GM18907 (cell line): ENCODE data around the gene ACOT7.

Experiments used
- ATAC-seq: cut with Tn5 transposase; IDR thresholded peaks from one replicate; pipeline ENCODE4 v1.9.1; 2021; ENCODE audit warnings: mild to moderate bottlenecking, moderate library complexity; ENCODE audit not compliant: unreplicated experiment

The ACOT7 gene

DNA sequence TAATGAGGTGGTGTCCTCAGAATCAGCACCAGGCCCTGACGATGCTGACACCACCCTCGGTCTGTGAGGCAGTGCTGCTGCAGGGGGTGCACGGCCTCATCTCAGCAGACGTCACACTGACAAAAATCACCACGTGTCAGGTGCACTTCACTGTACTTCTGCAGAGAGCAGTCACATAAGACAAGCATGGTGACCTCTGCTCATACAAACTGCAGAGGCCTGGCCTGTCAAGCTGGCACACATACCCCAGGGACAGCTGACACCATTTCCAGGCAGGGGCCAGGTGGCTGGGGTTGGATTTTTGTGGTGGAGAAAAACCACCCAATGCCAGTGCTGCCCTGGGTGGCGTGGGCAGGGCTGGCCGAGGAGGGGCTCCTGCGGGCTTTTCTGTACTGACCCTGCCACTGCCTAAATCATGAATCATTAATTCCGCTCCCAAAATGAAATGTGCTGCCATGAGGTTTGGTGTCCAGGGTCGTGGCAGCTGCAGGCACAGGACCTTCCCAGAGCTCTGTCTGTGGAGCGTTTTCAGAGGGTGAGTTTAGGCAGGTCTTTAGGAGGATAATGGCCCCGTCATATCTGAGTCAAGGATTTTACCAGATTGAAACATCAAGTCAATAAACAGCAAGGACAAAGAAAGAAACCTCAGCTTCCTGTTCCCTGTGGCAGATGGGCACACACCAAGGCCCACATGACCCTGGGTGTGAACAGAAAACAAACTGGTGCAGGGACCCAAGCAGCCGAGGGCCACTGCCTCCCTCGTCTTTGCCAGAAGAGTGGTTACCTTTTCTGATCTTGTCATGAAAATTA lies 99.3 kb downstream of the ACOT7 start:
- no peak for ATAC-seq

DNA sequence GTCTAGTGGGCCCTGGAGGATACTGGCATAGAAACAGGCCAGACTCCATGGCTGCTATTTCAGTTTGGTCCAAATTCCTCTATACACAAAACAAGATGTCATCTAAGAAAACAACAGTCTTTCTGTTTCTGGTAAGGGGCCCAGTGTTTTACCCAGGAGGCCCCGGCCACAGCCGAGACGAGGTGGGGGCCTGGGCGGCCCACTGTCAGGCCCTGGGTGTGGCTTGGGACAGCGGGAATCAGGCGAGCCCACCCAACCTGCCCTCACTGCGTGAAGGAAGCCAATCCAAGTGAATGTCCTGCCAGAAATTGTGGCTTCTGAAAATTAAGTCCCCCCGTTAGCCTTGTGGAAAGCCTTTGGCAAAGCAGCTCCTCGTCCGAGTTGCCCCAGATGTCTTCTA lies 101.5 kb downstream of the ACOT7 start:
- no peak for ATAC-seq

DNA sequence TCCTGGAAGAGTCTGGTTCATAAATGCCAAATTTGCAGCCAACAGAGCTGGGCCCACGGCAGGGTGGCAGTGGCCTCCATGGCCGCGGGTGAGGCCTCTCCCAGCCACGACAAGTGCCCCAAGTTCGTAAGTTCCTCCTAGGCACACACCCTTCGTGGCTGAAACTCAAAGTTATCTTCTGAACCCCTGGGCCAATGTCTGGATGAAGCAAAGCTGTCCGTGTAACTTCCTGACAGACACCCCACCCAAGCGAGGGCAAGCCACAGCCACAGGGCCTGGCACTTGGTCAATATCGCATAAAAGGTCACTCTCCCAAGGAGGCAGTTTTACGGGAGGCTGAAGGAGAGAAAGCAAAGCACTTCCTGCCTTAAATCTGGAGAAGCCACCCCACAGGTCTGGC lies 104.9 kb downstream of the ACOT7 start:
- ATAC-seq, result no peak

DNA sequence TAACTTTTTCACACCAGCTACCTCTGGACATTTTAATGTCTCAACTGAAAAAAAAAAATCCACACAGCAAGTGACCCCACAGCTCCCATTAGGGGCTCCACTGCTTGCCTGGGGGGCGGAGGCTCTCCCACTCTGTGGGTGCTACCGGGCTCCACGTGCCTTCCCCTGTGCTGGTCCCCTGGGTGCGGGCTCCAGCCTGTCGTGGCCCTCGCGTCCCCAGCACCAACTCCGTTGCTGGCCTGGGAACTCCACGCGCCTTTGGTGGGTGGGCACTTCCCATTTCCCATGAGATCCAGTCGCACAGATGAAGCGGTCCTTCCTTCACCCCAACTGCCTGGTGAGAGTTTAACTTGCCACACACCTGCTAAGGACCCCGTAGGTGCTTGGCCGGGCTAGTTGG lies 105.5 kb downstream of the ACOT7 start:
- ATAC-seq, result no peak

DNA sequence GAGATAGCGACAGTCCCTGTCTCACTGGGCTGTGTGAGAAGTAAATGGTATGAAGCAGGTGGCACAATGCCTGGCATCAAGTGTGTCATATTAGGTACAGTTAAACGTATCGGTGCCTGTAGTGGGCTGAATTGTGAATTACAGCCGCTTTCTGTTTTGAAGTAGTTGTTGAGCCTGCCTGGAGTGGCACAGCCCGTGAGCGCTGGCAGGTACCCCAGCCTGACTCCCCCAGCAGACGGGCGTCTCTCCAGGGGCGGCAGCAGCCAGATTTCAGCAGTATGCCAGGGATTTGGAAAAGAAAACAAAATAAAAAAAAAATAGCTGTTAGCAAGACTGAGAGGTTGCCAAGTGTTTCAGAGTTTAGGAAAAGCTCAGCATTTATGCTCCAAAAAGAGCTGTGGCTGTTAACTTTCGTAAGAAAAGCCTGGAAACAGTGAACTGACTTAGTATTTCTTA lies 106.1 kb downstream of the ACOT7 start:
- ATAC-seq, result no peak

DNA sequence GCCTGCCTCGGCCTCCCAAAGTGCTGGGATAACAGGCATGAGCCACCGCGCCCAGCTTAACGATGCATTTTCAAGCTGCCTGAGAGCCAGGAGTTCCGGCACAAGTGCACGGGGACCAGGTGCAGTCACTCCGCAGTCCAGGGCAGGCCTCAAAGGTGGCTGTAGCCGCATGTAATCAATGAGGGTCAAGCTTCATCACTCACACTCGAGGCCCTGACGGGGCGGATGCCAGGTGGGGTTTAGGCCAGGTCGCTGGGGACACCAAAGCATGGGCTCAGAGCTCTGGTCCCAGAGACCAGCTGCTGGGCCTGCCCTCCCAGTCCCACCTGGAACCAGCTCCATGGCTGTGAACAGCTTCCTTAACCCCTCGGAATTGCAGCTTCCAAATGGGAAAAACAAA lies 106.5 kb downstream of the ACOT7 start:
- no peak for ATAC-seq

DNA sequence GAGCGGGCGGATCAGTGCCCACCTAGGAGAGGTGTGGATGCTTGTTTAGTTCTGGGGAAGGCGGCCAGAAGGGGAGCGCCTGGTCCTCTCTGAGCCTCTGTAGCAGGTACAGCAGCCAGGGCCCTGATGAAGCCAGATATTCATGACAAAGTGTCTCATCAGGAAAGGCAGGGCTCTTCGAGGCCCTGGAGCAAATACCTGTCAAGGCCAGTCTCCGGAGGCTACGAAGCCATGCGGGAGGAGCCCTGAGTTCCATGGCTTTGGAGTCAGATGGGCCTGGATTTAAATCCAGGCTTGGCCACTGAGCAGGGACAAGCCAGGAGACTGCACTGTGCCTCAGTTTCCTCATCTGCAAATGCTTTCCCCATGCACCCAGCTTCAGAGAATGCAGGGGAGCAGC lies 107.3 kb downstream of the ACOT7 start:
- ATAC-seq, result no peak

DNA sequence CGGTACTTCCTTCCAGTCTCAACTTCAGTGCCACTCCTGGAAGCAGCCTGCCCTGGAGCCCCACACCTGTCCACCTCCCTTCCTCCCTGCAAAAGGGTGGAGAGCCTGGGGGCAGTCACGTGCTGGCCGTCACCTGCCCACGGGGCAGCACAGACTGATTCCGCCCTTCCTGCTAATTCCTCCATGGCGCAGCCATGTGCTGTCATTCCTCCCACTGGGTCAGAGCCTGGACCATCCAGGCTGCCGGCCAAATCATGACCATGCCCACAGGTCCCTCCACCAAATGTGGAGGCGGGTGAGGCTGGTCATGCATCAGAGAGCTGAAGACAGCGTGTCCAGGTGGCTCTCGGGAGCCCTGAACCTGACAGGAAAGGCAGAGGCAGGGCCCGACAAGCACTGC lies 108.2 kb downstream of the ACOT7 start:
- ATAC-seq, result no peak

DNA sequence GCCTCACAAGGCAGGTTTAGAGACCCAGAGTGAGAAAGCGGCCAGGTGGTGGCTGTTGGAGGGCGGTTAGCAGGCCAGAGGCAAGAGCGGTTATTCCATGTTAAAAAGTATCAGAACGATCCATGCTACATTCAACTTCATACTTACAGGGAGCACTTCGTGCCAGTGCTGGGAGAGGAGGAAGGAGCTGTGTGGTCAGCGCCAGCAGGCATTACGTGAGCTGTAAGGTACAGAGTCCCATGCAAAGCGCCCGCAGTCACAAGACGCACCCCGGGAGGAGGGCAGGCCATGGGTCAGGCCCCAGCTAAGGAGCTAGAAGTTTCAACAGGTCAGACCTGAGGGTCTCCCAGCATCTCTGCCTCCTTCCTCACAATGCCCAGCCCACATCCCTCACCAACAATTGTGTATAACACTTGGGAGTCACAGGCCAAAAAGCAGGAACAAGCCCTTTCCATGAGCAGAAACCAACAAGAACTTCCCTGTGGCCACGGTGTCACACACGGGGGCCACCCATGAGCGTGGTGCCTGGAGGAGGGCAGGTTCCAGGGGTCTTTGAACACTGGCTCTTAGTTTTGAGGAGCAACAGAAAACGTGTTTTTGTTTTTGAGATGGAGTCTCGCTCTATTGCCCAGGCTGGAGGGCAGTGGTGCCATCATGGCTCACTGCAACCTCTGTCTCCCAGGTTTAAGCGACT lies 110.8 kb downstream of the ACOT7 start:
- no peak for ATAC-seq

DNA sequence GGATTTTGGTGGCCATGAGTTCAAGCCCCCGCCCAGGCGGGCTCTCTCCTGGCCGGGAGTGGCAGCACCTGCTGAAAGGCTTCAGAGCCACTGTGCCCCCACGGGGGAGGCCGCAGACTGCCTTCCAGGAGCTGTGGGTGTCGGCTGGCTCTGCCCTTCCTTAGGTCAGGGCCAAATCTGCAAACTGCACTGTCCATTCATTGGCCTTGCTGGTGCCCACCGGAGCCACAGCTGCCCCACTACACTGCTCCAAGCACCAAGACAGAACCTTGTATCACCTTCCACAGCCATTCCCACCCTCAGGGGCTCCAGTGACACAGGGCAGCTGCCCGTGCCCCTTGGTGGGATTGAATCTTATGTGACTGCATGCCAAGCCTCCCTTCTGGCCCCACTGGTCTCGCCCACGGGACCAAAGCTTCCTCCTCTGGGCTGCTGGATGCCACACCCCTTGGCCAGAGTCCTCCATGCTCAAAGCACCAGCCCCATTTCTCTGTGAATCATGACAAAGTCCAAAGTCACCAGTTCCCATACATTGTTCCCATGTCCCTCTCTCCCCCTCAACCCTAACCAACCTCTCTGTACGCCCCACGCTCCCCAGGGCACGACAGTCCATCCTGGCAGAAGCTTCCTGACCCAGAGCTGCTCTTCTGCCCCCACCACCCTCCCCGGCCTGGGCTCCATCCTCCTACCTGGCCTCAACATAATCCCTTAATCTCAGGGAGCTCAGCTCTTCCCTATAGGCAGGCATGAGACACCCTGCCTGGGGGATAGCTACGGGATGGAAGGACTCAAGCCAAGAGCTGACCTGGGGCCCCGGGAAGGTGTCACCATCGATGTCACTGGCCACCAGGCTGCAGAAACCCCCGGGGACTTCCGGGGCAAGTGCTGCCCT lies 111.8 kb downstream of the ACOT7 start:
- no peak for ATAC-seq

DNA sequence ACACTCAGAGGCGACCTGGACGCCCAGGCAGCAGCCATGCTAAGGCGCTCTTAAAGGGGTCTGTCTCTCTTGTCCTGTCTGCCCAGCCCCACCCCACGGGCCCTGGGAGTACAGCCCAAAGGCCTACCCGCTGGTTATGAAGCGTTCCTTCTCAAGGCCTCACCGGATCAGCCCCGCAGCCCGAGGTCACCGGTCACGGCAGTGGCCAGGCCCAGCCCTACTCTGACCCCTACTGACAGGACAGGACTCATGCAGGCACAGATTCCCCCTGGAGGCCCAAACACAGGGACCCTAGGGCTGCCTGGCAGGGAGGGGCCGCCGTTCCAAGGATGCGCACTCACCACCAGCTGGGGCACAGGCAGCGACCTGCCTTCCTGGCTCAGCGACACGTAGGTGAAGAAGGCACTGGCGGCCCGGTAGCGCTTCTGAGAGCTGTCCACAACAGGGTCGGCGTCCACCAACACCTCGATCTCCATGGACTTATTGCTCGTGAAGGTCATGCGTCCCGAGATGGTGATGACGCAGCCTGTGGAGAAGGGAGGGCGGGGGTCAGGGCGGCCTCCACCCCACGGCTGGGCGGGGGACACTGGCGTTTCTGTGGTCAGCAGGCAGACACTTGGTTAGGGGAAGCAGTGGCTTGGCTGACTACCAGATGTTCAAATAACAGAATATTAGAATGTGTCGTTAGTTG lies 112.7 kb downstream of the ACOT7 start:
- no peak for ATAC-seq

DNA sequence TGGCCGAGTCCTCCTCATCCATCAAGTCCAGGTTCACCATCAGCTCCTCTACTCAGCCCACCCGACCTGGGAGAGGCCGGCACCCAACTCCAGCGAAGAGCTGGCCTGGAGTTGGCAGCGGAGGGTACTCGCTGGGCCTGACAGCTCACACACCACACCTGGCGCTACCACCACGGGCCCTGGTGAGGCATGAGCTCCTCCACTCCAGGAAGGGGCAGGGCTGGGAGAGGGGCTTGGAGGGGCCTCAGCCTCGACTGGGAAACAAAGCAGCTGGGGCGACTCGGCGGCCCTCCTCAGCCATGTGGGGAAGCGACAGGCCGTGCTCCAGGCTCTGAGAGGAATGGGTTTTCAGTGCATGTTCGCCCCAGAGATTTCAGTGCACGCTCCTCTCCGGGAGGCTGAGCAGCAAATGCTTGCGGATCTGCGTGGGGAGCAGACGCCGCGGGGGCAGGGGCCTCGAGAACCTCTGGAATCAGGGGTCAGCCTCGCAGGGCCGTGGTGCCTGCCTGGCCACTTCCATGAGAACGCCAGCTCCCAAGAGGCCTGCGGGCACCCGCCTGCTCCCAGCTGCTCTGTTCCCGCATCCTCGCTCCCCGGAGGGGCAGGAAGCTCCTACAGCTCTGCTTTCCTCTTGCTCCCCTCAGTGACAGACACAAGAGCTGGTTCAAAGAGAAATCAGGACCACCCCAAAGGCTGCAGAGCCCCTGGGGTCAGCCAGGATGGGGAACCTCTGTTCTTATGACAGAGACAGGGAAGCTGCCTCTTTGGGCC lies 113.8 kb downstream of the ACOT7 start:
- ATAC-seq, result no peak

DNA sequence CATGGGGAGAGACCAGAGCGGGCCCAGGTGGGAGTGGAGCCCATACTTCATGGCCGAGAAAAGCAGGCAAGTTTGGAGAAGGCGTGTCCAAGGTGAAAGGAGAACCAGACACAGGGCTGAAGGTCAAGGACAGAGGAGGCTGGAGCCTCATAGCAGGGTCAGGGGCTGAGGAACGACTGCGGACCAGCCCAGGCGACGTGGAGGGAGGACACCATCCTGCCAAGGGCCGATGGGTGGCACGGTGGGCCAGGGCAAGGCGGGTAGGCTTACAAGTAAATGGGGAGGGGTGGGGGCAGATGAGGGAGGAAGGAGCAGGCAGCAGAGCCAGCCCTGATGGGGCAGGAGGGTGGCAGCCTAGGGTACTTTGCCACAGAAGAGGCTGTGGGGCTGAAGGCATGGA lies 114.5 kb downstream of the ACOT7 start:
- ATAC-seq, result no peak

DNA sequence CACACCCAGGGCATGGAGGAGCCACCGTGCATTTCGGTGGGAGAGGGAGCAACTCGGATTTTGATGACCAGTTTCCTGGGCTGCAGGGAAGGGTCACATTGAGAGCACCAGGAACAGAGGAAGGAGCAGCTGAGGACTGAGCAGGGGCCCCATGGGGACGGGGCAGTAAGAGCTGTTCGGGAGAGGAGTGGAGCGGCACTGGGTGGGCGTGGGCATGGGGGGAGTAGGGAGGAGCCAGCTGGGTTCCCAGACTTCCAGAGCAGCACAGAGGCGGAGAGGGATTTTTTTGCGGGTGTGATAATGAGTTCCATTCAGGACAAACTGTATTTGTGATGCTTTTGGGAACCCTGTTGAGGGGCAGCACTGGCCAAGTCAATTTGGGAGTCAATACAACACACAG lies 115.3 kb downstream of the ACOT7 start:
- ATAC-seq, result no peak

DNA sequence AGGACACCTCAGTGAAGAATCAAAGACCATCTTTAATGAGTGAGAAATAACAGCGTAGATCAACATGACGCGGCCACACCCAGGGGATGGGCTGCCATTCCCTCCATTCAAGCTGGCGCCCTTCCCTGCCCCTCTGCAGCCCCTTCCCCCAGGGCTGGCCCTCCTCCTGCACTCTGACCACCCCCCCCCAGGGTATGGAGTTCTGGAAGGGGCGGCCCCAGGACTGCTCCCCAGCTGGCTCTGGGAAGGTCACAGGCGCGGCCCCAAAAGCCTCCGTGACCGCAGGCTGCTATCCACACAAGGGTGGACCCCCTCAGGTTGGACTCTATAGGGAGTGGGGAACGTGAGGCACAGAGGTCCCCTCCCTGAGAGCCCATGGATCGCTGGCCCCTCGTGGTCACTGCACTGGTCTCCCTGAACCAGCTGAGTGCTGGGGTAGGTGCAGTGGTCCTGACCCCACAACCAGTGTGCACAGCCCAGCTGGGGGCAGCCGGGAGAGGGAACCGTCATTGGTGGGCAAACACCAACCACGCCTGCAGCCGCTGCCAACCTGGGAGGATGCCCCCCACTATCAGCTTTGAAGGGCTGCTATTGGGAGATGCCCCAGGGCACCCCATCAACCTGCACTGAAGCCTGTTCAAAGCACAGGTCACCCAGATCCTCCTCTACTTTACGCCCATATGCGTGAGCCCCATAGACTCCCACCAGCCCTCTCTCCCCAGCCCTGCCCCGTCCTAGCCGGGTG lies 116.6 kb downstream of the ACOT7 start:
- no peak for ATAC-seq

DNA sequence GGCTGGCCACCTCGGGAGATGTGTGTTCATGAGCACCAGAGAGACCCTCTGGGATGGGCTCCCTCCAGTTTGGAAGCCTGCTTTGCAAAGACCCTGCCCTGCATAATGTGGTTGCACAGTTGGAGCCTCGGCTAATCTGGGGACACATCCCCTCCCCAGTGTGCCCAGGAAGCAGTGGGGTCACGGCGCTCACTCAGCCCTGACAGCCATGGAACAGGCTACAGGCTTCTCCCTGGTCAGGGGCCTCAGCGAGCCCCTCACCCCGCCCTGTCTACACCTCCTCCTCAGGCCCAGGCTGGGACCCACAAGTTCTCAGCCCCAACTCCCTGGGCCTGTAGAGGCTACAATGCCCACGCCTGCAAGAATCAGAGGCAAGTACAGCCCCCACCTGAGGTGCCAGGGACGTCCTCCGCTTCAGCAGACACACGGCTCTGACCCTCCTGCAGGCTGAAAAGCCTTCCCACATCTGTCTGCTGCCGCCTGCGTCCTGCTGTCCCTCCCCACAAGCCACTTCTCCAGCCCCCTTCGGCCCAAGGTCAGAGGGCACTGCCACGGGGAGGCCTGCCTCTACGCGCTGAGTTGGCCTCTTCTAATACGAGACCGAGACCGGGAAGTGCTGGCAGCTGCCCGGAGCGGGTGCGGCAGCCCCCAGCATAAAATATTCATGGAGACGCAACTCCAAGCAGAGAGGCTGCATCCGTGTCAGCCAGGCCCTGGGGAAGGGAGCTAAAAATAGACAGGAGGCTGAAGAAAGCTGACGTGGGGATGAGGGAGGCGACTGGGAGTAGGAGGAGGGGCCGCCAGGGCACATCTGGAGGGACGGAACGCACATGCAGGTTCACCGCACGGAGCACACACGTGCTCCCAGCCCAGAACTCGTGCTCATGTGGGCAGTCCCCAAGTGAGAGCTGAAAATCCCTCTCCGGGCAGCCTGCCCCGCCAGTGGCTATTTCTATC lies 117.5 kb downstream of the ACOT7 start:
- ATAC-seq, result no peak

DNA sequence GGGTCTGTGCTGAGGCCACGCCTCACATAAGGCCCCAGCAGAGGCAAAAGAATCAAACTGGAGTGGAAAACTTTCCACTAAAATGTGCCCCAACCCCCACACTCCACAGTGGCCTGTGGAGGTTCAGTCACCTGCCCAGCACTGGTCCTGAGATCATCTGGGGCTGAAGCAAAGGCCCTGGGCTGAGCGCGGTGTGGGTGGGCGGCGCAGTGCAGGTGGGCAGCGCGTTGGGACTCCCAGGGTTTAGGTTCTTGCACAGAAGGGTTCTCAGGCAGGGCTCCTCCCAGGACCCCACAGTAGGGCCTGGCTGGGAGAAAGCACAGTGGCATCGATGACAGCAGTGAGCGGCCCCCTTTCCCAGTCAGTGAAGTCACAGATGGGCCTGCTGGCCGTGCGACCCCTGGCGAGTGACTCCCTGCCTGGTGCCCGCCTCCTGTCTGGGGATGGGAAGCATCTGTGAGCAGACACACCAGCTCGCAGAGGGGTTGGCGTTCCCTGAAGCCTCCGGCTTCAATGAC lies 118.9 kb downstream of the ACOT7 start:
- ATAC-seq, result no peak

DNA sequence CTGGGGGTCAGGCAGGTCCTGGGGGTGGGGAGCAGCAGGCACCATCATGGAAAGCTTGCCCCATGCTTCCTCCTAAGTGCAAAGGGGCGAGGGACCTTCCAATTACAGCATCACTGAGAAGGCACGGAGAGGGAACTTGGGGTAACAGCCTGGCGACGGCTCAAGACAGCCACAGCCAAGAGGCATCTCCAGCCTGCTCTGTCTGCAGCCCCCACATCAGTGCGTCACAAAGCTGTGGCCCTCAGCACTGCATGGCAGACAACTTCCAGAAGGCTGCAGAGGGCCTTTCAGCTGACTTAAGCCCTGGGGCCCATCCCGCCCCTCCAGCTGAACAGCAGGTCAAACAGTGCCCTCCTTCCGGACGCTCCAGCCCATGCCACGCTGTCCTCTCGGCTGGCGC lies 119.5 kb downstream of the ACOT7 start:
- ATAC-seq, result no peak
